ENCODE results near the gene CCDC57.

GRCh38 chr17:82252511-82253178, 40.0 kb upstream of the CCDC57 start:
- TF ChIP-seq CTCF (conservative IDR thresholded peaks at IDR 0.05) (no peak), EZH2 (IDR thresholded peaks at IDR 0.05; ENCODE audit: low read depth) (no peak)

All from PC-9 (cell line).